Stimulated activated CD8-positive, alpha-beta memory T cell treated with anti-CD3 and anti-CD28 coated beads, Interleukin-4, amount 100 ng/mL, for 24 hours (primary cell): ENCODE results near the gene MZT1.

Experiments used
- DNase-seq: peaks from one replicate; pipeline ENCODE4 v3.0.0-alpha.2; 2020; ENCODE audit warnings: low read depth

MZT1 gene

DNA sequence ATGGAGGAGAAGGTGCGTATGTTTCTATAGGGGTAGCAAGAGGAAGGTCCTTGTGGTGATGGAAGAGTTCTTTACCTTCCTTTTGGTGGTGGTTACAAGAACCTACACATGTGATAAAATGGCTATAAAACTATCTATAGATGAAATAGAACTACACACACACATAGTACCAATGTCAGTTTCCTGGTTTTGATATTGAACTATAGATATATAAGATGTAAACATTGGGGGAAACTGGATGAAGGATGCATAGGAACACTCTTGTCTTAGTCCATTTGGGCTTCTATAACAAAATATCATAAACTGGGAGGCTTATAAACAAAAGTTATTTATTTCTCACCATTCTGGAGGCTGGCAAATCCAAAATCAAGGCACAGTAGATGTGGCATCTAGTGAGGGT, 47.1 kb downstream of the MZT1 start:
- DNase-seq, result no peak

DNA sequence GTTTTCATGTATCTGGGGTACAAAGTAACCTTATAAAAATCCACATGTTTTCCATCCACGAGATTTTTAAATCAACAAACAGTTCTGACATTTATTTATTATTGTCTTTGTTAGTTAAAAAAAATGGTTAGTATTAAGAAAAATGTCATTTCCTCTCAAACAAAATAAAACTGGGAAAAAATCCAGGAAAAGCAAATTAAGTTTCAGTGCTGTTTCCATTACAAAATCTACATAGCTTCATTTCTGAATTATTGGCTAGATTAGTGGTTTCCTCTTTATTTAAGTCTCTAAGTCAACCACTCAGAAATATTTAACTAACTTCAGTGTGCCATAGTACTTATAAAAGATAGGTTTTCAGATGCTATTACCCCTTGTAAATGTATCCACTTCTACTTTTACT, 49.1 kb downstream of the MZT1 start:
- no peak for DNase-seq

DNA sequence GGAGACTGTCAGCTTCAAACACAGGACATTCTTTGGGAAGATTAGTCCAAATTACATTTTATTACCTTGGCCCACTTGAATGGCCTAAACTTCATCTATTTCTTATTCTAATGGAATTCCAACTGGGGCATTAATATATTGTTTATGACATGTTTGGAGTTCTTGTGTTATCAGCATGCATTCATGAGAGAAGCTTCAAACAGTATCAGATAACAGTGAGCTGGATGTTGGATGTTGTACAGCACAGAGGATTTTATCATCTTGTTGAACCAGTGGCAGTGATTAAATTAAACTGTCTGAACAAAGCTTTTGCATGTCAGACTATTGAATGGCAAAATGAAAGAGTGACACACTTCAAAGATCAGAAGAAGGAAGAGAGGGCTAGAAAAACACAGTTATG, 50.0 kb downstream of the MZT1 start:
- no peak for DNase-seq

DNA sequence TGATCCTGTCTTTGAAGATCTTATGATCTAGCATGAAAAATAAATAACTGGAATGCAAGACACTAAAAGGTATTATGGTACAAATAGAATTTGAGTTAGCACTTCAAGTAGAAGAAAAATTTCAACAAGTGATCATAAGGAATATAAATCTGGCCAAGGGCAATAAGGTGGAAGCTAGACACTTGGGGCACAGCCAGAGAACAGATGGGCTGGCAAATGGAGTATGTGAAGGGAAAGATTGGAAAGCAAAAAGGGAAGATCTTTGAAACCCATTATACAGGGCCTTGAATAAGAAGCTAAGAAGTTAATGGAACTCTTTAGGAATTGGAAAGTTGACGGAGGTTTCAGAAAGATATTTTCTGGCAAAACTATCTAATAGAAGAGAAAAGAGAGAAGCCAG, 61.0 kb downstream of the MZT1 start:
- DNase-seq, result no peak

DNA sequence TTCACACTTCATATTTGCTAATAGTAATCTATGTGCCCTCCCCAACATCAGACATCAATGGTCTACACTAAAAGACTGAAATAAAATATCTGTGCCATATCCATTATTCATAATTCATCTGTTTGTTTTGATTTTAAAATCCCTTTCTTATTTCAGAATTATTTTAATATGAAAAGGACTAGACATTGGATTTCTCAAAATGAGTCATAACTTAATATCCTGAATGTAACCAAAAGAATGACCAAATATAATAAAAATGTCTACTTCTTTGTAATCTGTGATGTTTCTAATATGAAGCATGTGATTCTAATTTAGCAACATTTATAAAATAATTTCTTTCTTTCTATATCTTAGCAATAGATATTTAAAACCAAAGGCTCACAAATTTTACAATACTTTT, 64.9 kb downstream of the MZT1 start:
- DNase-seq, result no peak
